GM18868 (cell line): ENCODE data around the gene TTC28.
"Not testable (repeated sequence)": the region's sequence is repeated elsewhere in the genome, so short reads cannot be mapped to it uniquely, and the experiment has no call there.

Source experiments
- ATAC-seq: cut with Tn5 transposase; IDR thresholded peaks from one replicate; pipeline ENCODE4 v1.9.1; 2021; ENCODE audit warnings: mild to moderate bottlenecking, moderate library complexity; ENCODE audit not compliant: unreplicated experiment

The TTC28 gene

DNA sequence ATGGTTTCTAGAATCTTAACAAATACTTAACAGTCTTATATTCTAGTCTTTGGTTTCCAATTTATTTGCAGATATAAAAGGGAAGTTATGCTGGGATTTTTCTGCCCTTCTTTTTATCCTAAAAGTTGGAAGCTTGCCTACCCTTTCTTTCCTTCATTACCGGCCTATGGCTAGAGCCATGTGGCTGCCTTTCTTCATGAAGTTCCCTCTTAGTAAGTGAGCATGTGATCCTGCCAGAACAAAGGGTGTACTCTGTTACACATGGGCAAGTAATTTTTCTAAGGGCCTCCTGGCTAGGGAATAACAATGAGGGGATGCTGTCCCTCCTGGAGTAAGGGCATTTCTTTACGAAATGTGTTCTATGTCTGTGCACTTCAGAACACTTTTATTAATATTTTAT, 508.5 kb downstream of the TTC28 start:
- ATAC-seq, result no peak

GRCh38 chr22:28169314-28169713, 510.3 kb downstream of the TTC28 start:
- not testable (repeated sequence) for ATAC-seq

GRCh38 chr22:28155808-28156207, 523.8 kb downstream of the TTC28 start:
- ATAC-seq, result no peak

DNA sequence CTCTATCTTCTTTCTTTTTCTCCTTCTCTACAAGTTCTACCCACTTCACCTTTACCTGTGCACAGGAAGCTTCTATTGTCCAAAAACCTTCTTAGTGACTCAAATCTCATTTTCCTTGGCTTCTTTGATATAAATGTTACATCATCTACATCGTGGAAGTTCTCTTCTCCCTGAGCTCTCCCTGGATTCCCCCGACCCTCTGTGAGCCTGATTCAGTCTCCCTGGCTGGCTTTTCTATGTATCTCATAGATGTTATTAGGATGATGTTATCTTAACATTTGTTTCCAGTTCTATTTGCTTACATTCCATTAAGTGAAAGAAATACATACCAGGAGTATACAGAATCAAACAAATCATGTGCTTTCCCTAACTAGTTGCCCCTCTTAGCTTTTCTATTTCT, 524.8 kb downstream of the TTC28 start:
- ATAC-seq, result no peak

DNA sequence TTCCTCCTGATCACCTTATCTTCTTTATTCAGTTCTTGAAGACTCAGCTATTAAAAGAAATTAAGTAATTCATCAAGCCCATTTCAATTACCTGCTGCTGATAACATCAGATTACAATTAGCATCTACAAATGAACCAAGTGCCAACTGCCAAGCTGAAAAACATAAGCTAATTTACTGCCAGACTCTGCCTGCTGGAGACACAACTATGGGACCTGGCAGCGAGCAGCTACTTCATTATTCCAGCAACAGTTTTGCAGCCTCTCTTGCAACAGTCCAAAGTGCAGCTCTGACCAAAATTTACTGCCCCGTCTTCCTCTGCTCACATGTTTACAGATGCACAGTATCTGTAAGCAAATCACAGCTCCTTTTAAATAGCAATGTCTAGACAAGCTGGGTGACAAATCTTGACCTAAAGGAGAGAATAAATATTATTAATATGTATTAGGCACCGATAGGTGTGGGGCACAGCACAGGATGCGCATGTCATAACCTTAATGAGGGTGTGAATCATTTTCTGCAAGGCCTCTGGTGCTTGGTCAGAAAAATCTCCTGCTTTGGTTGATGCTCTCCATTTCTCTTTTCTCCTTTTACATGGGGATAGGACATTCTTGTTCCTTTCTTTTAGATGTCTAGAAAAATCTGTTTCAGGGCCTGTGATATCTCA, 528.4 kb downstream of the TTC28 start:
- ATAC-seq, result no peak

GRCh38 chr22:28148816-28149465, 530.7 kb downstream of the TTC28 start:
- ATAC-seq, result no peak

GRCh38 chr22:28147401-28147800, 532.2 kb downstream of the TTC28 start:
- ATAC-seq, result no peak

GRCh38 chr22:28146401-28147314, 533.0 kb downstream of the TTC28 start:
- no peak for ATAC-seq

- no peak for ATAC-seq
Measured at GRCh38 chr22:28143961-28144745, 535.5 kb downstream of the TTC28 start.

GRCh38 chr22:28143241-28143865, 536.3 kb downstream of the TTC28 start:
- no peak for ATAC-seq

GRCh38 chr22:28142361-28142961, 537.2 kb downstream of the TTC28 start:
- no peak for ATAC-seq

GRCh38 chr22:28141614-28142013, 538.0 kb downstream of the TTC28 start:
- no peak for ATAC-seq

DNA sequence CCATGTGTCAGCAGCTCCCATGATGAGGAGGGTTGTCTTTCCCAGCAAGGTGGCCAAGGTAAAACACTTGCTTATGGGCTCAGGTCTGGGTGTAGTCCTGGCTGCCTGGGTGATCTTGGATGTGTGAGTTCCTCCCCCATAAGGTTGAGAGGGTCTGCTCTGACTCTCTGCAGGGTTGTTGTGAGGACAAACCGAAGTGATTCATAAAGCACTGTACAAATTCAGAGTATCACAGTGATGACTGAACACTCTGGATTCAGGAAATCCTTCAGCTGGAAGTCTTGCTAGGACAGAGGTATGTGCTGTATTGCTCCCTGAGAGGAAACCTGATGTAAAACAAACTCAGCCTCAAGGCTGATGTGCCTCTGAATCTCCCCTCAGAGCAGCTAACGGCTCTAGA, 539.7 kb downstream of the TTC28 start:
- ATAC-seq, result no peak

GRCh38 chr22:28139516-28139915, 540.1 kb downstream of the TTC28 start:
- no peak for ATAC-seq

DNA sequence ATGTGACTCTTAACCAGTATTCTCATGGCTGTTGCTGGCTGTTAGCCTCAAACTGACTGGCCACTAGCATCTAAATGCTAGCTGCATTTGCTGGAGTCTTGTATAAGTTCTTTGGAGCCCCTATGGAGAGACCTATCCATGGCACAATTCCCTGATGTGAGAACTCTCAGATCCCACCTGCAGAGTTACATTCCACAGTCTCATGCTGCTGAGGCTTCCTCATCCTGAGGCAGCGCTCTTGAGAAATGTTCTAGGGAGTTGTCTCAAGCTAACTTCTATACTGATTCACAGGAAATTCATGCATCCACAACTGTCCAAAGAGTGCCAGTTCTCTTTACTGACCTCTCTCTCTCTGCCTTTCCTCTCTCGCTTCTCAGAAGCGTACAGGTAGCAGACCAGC, 542.6 kb downstream of the TTC28 start:
- no peak for ATAC-seq

DNA sequence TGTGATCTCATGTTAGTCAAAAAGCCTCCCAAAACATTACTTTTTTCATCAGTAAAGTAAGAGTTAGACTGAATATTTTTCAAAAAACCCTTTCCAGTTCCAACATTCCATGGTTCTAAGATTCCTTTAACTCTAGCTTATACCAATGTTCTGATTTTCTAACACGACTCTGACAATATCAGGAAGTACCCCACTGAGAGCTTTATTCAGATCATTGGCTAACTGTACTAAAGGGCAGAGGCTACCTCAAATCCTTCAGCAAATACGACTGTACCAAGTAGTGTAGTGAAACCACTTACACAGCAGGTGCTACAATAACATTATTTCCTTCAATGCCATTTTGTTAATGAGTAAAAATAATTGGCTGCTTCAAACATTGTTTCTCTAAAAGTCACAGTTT, 547.2 kb downstream of the TTC28 start:
- ATAC-seq, result no peak

GRCh38 chr22:28129319-28129962, 550.2 kb downstream of the TTC28 start:
- no peak for ATAC-seq

DNA sequence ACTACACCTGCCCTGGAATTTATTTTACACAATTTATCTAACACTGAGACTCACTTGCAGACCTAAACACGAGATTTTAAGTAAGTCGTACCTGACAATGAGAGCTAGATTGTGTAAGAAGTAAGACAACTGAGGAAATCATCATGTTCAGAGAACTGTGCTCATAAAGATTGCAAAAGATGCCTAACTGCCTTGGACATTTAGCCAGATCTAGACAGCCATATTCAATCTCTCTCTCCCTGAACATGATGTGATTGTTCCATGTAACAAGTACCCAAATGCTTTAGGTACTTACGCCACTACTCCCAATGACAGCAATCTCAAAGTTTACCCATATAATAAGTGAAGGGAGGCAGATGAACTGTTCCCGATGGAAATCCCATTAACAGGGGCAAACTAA, 550.8 kb downstream of the TTC28 start:
- ATAC-seq, result no peak

- ATAC-seq, result no peak
Measured at GRCh38 chr22:28125799-28126198, 553.8 kb downstream of the TTC28 start.
